RKO (cell line): ENCODE measurements around the gene BANF1.
"Not testable (repeated sequence)": the region's sequence is repeated elsewhere in the genome, so short reads cannot be mapped to it uniquely, and the experiment has no call there.

ENCODE experiments used
- DNase-seq: peaks from one replicate; pipeline ENCODE4 v3.0.0-alpha.2; 2016; ENCODE audit warnings: low spot score

BANF1 gene

DNA sequence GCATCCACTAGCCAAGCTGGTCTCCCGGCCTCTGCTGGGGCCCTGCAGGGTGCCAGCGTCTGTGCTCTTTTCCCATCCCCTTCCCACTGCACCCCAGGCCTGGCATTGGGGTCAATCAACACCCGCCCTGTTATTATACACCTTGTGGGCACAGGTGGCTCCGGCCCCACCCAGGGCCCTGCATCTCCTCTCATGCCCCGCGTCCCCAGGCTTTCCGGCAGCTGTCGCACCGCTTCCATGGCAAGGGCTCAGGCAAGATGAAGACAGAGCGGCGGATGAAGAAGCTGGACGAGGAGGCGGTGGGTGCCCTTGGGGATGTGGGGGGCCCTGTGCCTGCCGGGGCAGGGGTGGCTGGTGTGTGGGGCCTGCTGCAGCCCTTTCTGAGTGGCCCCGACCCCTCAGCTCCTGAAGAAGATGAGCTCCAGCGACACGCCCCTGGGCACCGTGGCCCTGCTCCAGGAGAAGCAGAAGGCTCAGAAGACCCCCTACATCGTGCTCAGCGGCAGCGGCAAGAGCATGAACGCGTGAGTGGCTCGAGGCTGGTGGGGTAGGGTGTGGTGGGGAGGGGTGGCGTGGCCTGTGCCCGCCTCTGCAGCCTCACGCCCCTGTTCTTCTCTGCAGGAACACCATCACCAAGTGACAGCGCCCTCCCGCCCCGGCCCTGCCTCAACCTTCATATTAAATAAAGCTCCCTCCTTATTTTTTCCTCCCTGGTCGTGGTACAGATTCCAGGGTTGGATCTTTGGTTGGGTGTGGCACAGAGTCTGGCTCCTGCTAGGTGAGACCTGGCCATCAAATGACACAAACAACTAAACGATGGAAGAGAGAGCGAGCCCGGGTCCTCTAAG, 23.7 kb upstream of the BANF1 start:
- DNase-seq: no peak

- no peak for DNase-seq
These were observed 23.0 kb upstream of the BANF1 start for GRCh38 chr11:65979261-65979759.

GRCh38 chr11:65981101-65981740, 21.1 kb upstream of the BANF1 start:
- no peak for DNase-seq

- DNase-seq: no peak
These were observed 20.1 kb upstream of the BANF1 start for GRCh38 chr11:65981972-65982823.

DNA sequence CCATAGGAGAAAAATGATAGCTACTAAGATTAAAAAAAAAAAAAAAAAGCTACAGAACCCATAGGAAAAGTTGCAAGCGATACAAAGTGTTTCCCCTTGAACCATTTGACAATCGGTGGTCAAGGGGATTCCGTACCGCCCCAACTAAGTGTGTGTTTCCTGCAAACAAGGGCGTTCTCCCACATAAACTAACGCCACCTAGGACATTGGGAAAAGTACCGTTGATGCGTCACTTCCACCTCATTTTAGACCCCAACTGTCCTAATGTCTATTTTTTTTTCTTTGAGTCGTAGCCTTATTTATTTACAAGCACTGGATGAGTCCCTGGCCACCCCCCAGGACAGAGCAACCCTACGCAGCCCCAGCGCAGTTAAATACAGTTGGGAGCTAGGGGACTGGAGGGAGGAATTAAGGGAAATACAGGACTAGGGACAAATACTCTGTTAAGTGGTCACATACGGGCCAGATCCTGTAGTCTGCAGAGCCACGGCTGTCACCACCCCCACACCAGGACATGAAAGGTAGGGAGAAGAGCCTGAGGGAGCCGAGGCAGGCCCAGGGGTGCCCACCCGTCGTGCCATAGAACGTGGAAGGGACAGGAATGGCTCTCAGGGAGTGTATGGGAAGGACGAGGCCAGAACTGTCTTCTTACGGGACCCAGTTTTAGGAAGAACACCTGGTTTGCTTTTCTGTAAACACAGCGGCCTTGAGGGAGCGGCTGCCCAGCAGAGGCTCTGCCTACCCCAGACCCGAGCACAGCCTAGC, 19.3 kb upstream of the BANF1 start:
- DNase-seq: no peak

DNA sequence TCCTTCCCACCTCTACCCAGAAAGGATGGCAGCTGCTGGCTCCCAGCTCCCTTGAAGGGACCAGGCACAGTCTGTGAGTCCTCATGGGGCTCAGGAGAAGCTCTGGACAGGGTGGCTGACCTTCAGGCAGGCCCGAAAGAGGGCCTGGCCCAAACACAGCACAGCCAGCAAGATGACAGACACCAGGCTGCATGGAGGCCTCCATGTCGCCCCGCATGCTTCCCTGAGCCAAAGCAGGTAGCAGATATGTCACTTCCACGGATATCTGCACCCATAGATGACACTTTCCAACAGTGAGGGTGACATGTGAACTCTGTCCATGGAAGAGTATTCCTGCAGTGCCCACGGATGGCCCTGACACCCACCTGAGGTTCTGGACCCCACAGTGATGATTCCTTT, 18.7 kb upstream of the BANF1 start:
- DNase-seq: no peak

DNA sequence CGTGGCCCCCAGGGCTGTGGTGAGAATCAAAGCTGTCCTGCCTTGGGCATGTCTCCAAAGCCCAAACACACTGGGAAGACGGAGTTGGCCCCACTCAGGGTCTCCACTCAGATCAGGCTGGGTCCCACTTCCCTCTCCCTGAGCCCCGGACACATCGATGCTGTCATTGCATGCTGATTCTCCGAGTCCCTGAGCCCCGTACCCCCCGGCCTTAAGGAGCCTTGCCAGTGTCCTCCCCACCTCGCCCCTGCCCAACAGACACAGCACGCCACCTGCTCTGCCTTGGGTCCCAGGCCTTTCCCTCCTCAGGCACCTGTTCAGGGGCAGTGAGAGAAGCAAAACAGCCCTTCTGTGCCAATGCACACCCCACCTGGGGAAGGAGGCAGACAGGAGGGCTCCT, 15.0 kb upstream of the BANF1 start:
- no peak for DNase-seq

- peak; percentile 96 for DNase-seq
These were observed 13.3 kb upstream of the BANF1 start for GRCh38 chr11:65988791-65989592.

DNA sequence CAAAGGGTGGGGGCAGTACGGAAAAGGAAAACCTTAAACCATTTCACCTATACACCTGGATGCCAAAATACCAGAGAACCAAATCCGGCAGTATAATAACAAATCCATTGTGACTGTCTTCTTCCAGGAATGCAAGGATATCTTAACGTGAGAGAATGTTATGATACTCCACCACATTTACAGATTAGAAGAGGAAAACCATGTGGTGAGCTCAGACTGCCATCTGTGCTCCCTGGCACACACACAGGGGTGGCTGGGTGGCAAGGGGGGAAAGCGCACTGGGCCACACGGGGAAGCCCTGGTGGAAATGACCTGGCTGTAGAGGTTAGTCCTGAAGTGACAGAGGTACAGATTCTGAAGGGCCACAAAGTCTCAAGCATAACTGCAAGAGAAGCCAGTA, 10.2 kb upstream of the BANF1 start:
- DNase-seq: no peak

GRCh38 chr11:65997286-65997685, 5.0 kb upstream of the BANF1 start:
- DNase-seq: no peak

- peak; percentile 51 for DNase-seq
These were observed 434 bp downstream of the BANF1 start for GRCh38 chr11:66002648-66003225.

DNA sequence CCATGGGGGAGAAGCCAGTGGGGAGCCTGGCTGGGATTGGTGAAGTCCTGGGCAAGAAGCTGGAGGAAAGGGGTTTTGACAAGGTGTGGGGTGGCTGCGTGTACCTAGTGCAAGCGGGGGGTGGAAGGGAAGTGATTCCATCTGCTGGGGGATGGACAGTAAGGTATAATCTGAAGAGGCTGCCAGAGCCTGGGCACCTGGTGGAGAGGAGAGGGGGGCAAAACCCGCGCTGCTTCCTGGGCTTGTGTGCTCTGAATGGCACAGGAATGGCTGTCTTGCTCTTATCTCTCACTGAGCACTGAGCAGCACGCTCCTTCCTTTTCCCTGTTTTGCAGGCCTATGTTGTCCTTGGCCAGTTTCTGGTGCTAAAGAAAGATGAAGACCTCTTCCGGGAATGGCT, 988 bp downstream of the BANF1 start:
- DNase-seq: no peak

DNA sequence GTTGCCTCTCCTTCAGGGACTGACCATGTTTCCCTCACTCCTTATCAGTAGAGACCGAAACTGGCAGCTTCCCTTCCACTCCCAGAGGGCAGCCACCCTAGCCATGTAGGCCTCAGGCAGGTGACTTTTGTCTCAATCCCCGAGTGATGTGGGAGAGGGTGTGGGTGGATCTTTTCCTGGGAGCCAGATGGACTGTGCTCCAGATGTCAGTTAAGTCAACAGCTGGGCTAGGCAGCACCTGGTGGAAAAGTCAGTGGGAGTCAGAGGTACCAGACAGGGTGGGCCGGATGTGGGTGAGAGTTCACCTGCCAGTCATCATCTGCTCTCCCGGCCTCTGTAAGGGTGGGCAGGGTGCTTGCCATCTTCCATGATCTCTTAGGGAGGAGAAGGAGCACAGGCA, 1.9 kb downstream of the BANF1 start:
- DNase-seq: no peak

DNA sequence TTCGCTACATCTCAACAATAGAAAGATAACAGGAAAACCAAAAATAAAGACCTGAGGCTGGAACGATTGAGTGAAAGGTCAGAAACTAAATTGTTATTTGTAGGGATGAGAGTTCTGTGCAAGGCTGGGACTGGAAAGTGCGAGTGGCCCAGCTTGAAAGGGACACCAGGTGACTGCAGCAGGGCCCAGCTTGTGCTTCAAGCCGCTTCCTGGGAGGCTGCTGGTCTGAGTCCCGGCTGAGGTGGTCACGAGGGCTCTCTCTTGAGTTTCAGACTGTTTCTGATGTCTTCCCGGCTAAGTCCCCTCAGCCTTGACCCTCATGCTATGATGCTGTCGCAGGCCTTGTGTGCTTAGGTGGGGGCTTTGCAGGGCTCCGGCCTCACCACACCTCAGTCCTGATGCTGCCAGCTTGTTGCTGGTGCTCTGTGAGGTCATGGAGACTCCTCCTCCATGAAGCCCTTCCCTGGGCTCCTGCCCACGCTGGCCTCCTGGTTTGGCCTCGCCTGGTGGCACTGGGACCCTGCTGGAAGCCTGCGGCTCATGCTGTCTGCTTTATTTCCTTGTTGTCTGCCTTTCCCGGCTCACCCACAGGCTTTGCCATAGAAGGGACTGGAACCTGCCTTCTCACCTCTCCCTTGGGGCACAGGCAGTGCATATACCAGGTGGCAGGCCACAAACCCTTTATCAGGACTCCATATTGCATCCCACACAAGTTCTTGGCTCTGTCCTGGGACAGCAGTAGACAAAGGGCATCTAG, 4.0 kb downstream of the BANF1 start:
- DNase-seq: no peak

DNA sequence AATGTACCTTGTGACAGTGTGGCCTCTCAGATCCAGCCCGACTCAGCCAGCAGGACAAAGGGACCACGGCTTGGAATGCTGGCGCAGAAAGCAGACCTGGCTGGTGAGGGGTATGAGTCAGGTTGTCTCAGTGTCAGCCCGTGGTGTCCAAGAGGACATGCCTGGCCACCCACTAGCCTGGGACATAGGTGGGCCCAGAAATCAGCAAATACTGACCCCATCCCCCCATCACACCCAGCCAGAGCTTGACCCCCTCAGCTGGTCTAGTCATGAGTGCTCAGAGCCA, 4.5 kb downstream of the BANF1 start:
- DNase-seq: no peak

DNA sequence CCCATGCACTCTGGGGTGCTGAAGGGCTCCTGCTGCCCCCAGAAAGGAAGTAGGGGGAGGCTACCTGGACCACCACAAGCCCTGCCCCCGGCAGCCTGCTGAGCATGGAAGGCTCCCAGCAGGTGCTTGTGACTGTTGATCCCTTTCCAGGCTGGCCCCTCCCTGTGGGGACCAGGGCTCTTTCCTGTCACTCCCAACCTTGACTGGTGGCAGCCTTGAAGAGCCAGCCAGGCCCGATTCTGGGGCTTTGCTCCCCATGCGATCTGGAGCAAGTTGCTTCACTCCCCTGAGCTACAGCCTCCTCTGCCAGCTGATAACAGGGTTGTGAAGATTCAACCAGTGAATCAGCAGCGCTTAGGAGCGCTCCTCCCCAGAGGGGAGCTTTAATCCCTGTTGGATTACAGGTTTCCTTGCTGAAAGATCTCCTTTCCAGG, 4.9 kb downstream of the BANF1 start:
- DNase-seq: no peak

GRCh38 chr11:66008095-66008467, 5.8 kb downstream of the BANF1 start:
- no peak for DNase-seq

GRCh38 chr11:66008468-66009101, 6.3 kb downstream of the BANF1 start:
- no peak for DNase-seq

DNA sequence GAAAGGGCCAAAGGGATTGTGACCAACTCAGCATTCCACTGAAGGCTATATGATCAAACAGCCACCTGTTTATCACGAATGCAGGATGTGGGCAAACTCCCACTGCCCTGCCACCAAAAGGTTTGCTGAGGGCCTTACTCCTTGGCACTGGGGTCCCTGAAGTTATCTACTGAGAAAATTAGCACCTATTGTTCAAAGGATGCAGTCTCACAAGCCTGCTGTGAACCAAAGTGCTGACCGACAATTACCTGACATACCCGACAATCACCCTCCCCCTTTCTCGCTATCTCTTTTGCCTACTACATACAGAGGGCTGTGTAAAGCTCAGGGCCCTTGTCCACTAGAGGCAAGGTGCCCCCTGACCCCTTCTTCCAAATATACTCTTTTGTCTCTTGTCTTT, 7.7 kb downstream of the BANF1 start:
- DNase-seq: not testable (repeated sequence)
